GM12801 (cell line): ENCODE results near the gene TP53I11.

ENCODE experiments used
- CTCF ChIP-seq: IDR thresholded peaks from one replicate; pipeline ENCODE4 v1.5.1; 2011; ENCODE audit warnings: control low read depth; ENCODE audit not compliant: insufficient read length; ENCODE audit errors: extremely low read depth

Gene TP53I11

GRCh38 chr11:44992181-44992582, 41.5 kb upstream of the TP53I11 start:
- no peak for TF ChIP-seq CTCF

DNA sequence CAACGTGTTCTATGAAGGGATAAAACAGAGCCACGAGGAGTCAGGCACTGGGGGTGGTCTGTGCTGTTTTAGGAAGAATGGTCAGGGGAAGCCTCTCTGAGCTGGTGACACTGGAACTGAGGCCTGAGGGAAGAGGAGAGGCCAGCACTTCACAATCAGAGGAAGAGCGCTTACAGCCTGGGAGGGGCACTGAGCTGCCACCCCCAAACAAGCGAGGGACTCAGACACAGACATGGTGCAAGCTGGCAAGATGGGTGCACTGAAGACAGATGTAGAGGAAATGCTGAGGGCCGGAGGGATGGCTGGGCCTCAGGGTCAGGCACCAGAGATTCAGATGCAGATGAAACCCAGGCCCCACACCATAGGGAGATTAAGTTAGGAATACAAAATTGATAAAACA, 40.0 kb upstream of the TP53I11 start:
- no peak for TF ChIP-seq CTCF

- no peak for TF ChIP-seq CTCF
These were observed 39.3 kb upstream of the TP53I11 start for GRCh38 chr11:44989831-44990566.

DNA sequence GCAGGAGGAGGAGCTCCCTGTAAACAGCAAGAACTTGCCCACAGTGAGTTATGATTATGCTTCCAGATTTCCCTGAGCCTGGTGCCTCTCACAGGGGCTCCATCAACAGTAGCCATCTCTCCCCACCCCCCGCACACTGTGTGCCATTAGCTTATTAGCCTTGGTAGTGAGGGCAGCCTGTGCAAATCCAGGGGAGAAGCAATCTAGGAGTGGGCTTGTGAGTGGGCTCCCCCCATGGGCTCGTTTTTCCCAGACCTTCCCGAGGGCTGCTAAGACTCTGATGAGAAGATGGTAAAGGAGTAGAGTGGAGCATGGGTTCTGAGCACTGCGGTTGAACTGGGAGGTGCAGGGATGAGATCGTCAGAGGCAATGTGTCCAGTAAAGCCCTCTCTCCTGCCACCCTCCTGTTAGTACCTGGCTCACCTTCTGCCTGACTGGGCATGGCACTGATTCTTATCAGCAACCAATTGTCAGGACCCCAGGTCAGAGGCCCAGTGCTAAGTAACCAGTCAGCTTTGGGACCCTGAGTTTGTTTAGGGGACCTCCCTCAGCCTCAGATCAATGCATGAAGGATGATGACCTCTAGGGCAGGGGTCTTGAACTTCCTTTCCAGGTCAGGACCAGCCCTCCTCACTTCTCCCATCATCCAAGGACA, 38.4 kb upstream of the TP53I11 start:
- TF ChIP-seq CTCF = no peak

DNA sequence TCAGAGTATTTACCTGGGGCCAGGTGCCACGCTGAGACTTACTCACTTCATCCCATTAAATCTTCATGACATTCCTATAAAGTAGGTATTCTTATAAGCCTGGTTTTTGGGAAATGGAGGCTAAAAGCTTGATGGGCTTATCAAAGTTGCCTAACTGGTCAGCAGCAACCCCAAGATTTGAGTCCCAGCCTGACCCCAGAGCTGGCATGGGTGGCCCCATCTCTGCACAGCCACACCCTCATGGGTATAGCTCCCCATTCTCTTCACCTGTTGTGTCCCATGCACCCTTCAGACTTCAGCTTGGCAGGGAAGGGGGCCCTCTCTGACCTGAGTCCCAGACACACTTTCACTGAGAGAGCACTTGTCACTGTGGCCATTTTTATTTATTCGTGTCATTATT, 37.4 kb upstream of the TP53I11 start:
- TF ChIP-seq CTCF = no peak

- TF ChIP-seq CTCF = no peak
These were observed 36.8 kb upstream of the TP53I11 start for GRCh38 chr11:44987506-44987905.

- no peak for TF ChIP-seq CTCF
These were observed 35.6 kb upstream of the TP53I11 start for GRCh38 chr11:44986315-44986714.
